Right cardiac atrium (tissue), 5 donors: Measurements from ENCODE around the gene TNFRSF25. TPM values are rescaled to one million over a fixed set of nuclear protein-coding genes. Genes with fewer than 3 reads are reported as not detected.
A peak's percentile ranks its signal among the peaks of the same experiment; 100 is the strongest.

Experiments
- ATAC-seq, 2 donors: fragments of 200-7000 bp; cut with Tn5 transposase; one replicate each; pipeline versions ENCODE4 v1.8.0 to v1.9.1; 2020; ENCODE audit warnings: moderate library complexity in 2 of 2, mild to moderate bottlenecking in 1 of 2
- DNase-seq, 3 donors: peaks; one replicate each; pipeline ENCODE4 v3.0.0-alpha.2; 2020
- H3K27ac ChIP-seq: one replicate; pipeline ENCODE4 v1.5.1; 2013; ENCODE audit warnings: mild to moderate bottlenecking, low read length, control low read depth, moderate library complexity
- H3K27me3 ChIP-seq: one replicate; pipeline ENCODE4 v1.6.1; 2013; ENCODE audit not compliant: control insufficient read depth, insufficient read depth
- H3K4me1 ChIP-seq: one replicate; pipeline ENCODE4 v1.6.1; 2013; ENCODE audit warnings: low read length; ENCODE audit not compliant: control insufficient read depth, insufficient read depth
- H3K4me3 ChIP-seq: one replicate; pipeline ENCODE4 v1.5.1; 2013; ENCODE audit warnings: low read length, control low read depth
- H3K9me3 ChIP-seq: one replicate; pipeline ENCODE4 v1.6.1; 2013; ENCODE audit warnings: low read length; ENCODE audit not compliant: control insufficient read depth
- WGBS: extraction: QIAGEN DNeasy Blood & Tissue Kit; methylation state at CpG from one replicate; pipeline ENCODE4 v1.1.7; 2013; 5-methylcytosine and 5-hydroxymethylcytosine counted together
- intact Hi-C, 4 donors: fragments of 100-400 bp; cut with DNase I; formaldehyde crosslinking; loops; one replicate each; pipeline versions ENCODE4 v1.11.0 to v1.14.0; 2022 to 2023
- polyA plus RNA-seq: library from polyadenylated mRNA; stranded (reverse); fragments of 200-250 nt; gene quantifications from one replicate; pipeline ENCODE4 v1.2.3, GENCODE V29; 2013
- total RNA-seq, 4 donors: library from RNA; stranded (reverse); fragmentation: NEBNext Ultra II Directional; extraction: Animal tissue kit (Norgen Biotek cat#: 25700); gene quantifications; one replicate each; pipeline ENCODE4 v1.2.1, GENCODE V29; 2021
- donor health status: healthy with polysubstance abuse.
- donor health status: DM: no; HTN: yes; CAD: no.
- donor health status: DM: no; HTN: no; CAD: no.
- donor health status: DM: no; HTN: yes; CAD: no; lungs with severe emphysema.
- donor health status: DM: yes; HTN: yes; CAD: no.

The TNFRSF25 gene
- total and polyA plus RNA-seq, 5 donors = 4.4 to 6.6 (median 5.7) TPM

DNA sequence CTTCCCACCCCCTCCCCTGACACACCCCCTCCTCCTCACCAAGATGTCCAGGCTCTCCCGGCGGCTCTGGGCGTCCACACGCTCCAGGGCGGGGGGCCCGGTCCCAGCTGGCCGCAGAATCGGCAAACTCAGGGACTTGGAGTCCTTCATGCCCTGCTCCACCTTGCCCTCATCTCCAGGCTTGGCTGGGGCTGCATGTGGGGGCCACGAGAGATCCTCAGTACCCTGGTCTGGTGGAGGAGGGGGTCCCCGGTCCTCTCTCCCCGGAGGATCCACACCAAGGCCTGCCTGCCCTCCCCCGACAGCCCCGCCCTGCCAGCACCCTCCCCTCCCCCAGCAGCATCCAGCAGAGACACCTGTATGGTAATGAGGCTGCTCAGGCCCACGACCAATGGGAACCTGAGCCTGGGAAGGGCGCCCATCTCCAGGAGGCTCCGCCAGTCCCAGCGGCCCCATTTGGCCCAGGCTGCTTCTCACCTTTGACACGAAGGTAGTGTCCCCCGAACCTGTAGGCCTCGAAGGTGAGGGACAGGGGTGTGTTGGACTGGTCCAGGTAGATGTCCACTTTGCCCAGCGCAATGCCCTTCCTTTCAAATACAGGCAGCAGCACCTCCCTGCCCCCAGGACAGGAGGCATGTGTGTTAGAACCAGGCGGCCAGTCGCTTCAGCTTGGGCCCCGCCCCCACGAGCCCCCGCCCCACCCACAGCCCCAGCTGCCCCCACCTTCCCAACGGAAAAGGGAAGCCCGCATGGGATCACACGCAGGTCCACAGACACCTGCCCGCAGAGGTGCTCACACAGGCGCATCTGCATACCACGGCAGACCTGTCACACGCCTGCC, 8.2 kb upstream of the TNFRSF25 start:
- ATAC-seq (no peak), DNase-seq (no peak)
- Histone ChIP-seq H3K27me3 (no peaks in the 10 kb centered on the region), H3K4me1 (no peaks in the 10 kb centered on the region), H3K27ac (no peak overlapping the region), H3K4me3 (no peak overlapping the region), H3K9me3 (no peaks in the 10 kb centered on the region)
- intact Hi-C loops = no loop called here
- WGBS = 85% methylated on average over 33 of the region's 33 CpGs

GRCh38 chr1:6473156-6473555, 7.2 kb upstream of the TNFRSF25 start:
- Histone ChIP-seq H3K9me3 (no peaks in the 10 kb centered on the region), H3K4me3 (no peak overlapping the region), H3K4me1 (no peaks in the 10 kb centered on the region), H3K27me3 (no peaks in the 10 kb centered on the region), H3K27ac (no peak overlapping the region)
- no peak for DNase-seq
- intact Hi-C loops = no loop called here
- ATAC-seq = no peak
- WGBS = 96% methylated on average over 18 of the region's 18 CpGs

DNA sequence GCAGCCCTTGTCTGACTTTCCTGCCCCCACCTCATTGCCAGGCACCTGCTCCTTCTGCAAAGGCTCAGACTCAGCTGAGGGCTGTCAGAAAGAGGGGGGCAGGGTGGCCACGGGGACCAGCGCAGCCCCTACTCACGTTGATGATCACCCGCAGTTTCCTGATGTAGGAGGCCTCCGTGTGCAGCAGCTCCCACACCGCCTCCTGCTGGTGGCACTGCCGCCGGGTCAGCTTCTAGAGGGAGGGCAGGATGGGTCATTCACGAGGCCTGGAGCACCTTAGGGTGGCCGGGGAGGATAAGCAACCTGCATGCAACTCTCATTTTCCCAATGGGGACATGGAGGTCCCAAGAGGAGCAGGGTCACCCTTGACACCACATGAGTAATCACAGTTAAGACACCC, 6.4 kb upstream of the TNFRSF25 start:
- no peaks in the 10 kb centered on the region for H3K27me3 ChIP-seq
- no peaks in the 10 kb centered on the region for H3K9me3 ChIP-seq
- intact Hi-C loops = no loop called here
- H3K4me1 ChIP-seq = no peaks in the 10 kb centered on the region
- ATAC-seq (no peak), DNase-seq (no peak)
- 86% methylated on average over 10 of the region's 10 CpGs for WGBS
- no peak overlapping the region for H3K4me3 ChIP-seq
- no peak overlapping the region for H3K27ac ChIP-seq

DNA sequence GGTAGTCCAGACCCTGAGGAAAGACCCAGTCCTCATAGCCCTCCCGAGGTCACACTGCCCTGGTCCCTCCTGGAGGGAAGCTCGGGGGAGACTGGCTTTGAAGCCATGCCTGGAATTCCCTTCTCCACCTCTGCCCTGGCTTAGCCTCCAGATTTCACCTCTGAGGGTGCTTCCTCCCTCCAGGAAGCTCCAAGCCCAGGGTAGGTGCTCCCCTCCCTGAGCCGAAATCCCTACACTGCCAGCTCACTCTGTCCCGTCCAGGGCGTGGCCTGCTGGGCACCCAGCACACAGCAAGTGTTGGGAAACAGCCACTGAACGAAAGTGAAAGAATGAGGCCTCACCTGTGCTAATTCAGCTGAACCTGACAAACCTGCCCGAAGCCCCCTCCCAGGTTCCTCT, 6.0 kb upstream of the TNFRSF25 start:
- intact Hi-C loops = no loop called here
- H3K4me1 ChIP-seq = no peaks in the 10 kb centered on the region
- H3K27me3 ChIP-seq = no peaks in the 10 kb centered on the region
- DNase-seq (no peak), ATAC-seq (no peak)
- H3K4me3 ChIP-seq = no peak overlapping the region
- H3K9me3 ChIP-seq = no peaks in the 10 kb centered on the region
- 90% methylated on average over 7 of the region's 7 CpGs for WGBS
- H3K27ac ChIP-seq = no peak overlapping the region

DNA sequence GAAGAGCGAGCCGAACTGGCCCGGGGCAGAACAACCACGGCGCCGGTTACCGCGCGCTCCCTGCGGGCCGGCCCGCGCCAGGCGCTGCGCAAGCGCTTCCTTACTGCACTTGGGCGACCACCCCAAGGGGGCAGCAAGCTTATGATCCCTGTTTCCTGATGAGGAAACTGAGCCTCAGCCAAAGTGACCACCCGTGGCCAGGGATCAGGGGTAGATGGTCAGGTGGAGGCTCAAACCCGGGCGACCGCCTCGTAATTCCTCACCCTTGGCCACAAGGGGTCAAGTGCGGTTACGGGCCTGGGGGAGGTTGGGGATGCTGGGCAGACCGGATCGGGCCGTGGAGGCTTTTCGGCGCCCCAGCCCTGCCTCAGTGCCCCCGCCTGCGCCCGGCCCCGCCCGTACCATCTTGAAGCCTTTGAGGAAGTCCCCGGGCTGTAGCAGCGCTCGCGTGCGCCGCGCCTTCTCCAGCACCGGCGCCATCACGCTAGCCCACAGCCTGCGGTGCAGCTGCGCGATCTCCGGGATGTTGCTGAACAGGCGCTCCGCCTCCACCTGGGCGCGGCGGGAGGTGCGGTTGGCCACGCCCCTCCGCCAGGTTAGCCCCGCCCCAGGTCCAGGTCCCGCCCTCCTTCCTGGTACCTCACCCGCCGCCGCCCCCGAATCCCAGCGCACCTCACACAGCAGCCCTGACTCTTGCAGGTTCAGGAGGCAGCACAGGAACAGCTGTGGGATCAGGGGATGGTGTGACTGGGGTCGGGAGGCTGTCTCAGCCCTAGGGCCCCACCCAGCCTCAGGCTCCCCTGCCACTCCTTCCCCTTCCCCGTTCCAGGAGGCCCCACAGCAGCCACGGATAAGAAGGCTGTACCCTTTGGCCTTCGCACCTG, 5.4 kb upstream of the TNFRSF25 start:
- Histone ChIP-seq H3K27me3 (no peaks in the 10 kb centered on the region), H3K9me3 (no peaks in the 10 kb centered on the region), H3K27ac (no peak overlapping the region), H3K4me1 (no peaks in the 10 kb centered on the region), H3K4me3 (no peak overlapping the region)
- intact Hi-C loops = no loop called here
- 73% methylated on average over 67 of the region's 67 CpGs for WGBS
- ATAC-seq = no peak
- DNase-seq = no peak

DNA sequence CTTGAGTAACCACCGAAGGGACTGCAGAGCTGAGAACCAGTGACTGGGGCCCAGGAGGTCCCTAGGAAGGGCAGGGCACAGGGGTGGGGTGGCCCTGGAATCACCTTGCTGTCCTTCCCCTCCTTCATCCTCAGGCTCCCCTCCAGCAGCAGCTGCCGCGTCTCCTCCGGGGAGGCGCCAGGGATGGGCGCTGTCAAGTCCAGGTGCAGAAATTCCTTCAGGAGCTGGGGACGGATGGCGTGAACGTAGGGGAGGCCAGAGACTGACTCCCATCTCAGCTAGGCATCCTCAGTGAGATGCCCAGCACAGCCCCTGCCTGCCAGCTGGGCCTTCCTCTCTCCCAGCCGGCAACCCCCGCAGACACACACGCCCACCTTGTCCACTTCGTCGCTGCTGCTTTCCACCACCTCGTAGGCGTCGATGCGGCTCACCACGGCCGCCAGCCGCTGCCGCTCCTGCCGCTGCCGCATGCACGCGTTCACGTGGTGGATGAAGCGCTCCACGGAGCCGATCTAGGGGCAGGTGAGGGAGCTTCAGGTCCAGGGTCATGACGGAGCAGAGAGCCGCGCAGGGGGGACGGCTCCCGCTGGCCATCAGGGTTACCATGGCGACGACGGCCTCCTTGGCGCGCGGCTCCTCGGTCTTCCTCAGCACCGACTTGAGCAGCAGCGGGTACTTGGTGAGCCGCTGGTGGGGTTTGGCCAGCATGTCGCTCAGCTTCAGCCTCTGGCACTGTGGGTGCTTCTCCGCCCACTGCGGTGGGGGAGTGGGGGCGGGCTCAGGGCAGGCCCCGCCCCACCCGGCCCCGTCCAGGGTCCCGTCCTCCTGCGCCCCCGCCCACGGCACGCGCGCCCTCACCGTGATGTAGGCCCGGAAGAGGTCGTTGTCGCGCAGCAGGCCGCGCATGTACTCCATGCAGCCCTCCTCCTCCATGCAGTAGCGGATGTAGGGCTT, 4.4 kb upstream of the TNFRSF25 start:
- no peaks in the 10 kb centered on the region for H3K27me3 ChIP-seq
- intact Hi-C loops = no loop called here
- no peaks in the 10 kb centered on the region for H3K4me1 ChIP-seq
- H3K9me3 ChIP-seq = no peaks in the 10 kb centered on the region
- WGBS = 80% methylated on average over 67 of the region's 67 CpGs
- no peak for ATAC-seq
- no peak overlapping the region for H3K27ac ChIP-seq
- H3K4me3 ChIP-seq = no peak overlapping the region
- peak in 1 of 3 donors; percentile 49 for DNase-seq

DNA sequence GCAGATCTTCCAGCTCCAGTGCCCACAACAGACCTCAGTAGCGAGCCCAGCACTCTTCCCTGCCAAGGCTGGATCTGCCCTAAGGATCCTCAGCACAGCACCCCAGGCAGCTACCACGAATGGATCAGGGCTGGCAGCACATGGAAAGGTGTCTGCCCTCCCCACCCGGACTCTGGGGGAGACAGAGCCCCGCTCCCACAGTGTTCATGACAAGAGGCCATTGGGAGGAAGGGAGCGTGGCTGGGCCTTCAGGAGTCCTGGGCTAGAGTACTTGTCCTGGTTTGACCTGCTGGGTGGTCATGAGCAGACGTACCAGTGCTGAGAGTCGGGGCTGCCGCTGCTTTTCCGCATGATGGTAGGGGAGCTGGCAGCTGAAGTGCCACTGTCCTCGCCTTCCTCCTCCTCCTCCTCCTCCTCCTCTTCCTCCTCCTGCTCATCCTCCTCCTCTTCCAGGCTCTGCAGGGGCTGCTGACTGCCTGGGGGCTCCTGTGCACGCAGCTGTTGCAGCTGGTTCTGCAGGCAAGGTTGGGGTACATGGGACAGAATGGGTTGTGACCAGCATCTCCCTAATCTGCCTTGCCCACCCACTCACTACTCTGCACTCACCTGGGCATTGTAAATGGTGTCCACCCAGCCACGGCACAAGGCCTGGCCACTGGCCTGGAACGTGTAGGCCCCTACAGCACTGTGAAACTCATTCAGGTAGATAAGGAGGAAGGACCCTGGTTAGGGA, 2.9 kb upstream of the TNFRSF25 start:
- Histone ChIP-seq H3K27ac (no peak overlapping the region), H3K27me3 (no peaks in the 10 kb centered on the region), H3K4me1 (no peaks in the 10 kb centered on the region), H3K9me3 (no peaks in the 10 kb centered on the region), H3K4me3 (no peak overlapping the region)
- 92% methylated on average over 13 of the region's 13 CpGs for WGBS
- no peak for DNase-seq
- intact Hi-C loops = no loop called here
- ATAC-seq = no peak

DNA sequence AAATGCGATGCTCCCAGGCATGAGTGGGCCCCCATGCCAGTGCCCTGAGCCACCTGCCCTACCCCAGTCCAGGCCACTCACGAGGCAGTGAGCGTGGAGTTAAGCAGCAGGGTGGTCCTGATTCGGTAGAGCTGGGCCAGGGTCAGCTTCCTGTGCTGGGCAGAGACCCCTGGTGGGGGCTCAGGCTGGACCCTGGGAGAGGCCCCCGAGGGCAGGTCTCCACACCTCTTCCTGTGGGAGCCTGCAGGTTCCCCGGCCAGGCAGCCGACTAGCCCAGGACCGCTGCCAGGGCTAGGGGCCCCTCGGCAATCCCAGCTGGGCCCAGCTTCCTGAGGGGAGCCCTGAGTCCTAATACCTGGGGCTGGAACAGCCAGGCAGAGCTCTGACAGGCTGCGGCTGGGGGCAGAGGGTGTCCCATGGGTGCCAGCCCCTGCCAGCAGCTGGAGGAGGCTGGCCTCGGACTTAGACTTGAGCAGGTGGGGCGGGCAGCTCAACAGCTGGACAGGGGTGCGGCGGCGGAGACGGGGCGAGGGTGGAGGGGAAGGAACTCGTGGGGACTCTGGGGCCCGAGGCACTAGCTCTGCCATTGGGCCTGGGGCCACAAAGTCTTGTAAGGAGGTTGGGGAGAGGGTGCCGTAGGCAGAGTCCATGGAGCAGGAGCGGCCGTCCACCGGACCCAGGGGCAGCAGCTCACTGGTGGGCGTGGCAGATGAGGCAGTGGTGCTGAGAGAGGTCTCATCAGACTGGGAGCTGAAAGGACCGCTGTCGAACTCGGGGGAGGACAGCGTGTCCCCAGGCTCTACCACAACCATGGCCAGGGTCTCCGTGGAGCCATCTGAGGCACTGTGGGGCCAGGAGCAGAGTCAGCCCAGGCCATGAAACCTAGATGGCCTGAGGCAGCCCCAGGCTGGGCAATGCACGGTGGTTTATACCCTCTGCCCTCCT, 2.0 kb upstream of the TNFRSF25 start:
- intact Hi-C loops = no loop called here
- Histone ChIP-seq H3K4me3 (no peak overlapping the region), H3K9me3 (no peaks in the 10 kb centered on the region), H3K27ac (no peak overlapping the region), H3K4me1 (no peaks in the 10 kb centered on the region), H3K27me3 (no peaks in the 10 kb centered on the region)
- 91% methylated on average over 30 of the region's 30 CpGs for WGBS
- DNase-seq (no peak), ATAC-seq (no peak)

DNA sequence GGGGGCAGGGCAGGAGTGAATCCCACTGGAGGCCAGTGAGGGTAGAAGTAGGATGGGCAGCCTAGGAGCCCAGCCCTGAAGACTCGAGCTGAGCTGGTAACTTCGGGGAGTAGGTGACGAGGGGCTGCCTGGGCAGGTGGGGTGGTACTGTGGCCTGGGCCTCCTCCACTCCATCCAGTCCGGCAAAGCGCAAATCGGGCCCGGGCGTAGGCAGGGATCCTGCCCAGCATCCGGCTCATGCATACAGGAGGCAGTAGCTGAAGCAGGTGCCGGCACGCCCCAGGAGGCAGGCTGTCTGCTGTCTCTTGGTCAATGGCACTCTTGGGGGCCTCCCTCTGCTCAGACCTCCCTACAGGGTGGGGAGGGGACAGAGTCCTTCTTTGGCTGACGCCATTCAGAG, 1.3 kb upstream of the TNFRSF25 start:
- DNase-seq (no peak), ATAC-seq (no peak)
- H3K4me1 ChIP-seq = no peaks in the 10 kb centered on the region
- H3K27me3 ChIP-seq = no peaks in the 10 kb centered on the region
- H3K27ac ChIP-seq = no peak overlapping the region
- intact Hi-C loops = no loop called here
- H3K9me3 ChIP-seq = no peaks in the 10 kb centered on the region
- no peak overlapping the region for H3K4me3 ChIP-seq
- WGBS = 94% methylated on average over 12 of the region's 12 CpGs
